Measurements from ENCODE around the gene CPN2.
A peak's percentile ranks its signal among the peaks of the same experiment; 100 is the strongest.

CPN2 gene

DNA sequence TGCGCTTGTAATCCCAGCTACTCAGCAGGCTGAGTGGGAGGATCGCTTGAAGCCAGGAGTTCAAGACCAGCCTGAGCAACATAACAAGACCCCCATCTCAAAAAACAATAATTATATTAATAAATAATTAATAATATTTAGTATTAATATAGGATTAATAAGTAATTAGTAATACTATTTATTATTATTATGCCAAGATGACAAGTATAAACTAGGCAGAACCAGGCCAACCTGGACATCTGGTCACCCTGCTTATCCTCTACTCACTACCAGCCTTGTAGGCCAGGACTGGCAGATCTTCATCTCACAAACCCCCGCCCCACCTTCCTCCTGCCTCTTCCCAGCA, 429 bp downstream of the CPN2 start:
- DNase-seq, result no peak

DNA sequence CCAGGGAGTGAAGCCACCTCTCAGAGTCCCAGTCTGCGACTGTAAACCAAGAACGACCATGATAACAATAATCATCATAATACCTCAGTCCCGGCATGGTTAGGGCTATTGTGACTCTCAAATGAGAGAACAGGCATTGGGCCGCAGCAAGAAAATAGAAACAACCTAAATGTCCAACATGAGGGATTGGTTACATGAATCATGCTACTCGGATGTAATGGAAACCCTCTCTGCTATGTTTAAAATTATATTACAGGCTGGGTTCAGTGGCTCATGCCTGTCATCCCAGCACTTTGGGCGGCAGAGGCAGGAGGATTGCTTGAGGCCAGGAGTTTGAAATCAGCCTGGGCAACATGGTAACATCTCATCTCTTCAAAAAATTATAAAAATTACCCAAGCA, 2.8 kb downstream of the CPN2 start:
- no peak for DNase-seq

- DNase-seq, result no peak
These were observed 4.5 kb downstream of the CPN2 start for GRCh38 chr3:194346621-194347020.

DNA sequence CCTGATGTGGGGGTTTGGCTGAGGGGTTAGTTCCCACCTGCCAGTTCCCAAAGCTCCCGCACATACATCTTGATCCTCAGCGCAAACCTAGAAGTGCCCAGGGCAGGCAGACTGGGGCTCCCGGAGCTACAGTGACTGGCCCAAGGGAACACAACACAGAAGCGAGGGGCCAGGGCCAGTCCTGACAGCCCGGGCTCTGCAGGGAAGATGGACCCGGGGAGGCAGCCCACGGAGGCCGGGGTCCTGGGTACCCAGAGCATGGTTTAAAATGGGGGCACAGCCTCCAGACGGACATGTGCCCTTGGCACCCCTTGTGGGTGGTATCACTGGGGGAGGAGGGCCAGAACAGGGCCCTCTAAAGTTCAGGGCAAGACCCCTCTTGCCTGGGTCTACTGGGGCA, 5.1 kb downstream of the CPN2 start:
- DNase-seq, result no peak

- peak; percentile 59 for DNase-seq
These were observed 7.1 kb downstream of the CPN2 start for GRCh38 chr3:194344012-194344411.

DNA sequence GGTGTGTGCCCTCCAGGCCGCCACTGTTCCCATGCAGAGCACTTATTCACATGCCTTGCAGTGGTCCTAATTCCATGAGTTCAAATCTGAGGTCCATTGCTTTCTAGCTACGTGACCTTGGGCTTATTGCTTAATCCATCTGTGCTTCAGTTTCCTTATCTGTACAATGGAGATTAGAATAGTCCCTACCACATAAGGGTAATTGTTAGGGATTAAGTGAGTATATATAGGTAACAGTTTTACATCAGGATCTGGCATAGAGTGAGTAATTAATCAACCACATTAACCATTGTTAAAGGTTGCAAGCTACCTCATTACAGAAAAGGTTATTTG, 7.6 kb downstream of the CPN2 start:
- DNase-seq, result no peak

DNA sequence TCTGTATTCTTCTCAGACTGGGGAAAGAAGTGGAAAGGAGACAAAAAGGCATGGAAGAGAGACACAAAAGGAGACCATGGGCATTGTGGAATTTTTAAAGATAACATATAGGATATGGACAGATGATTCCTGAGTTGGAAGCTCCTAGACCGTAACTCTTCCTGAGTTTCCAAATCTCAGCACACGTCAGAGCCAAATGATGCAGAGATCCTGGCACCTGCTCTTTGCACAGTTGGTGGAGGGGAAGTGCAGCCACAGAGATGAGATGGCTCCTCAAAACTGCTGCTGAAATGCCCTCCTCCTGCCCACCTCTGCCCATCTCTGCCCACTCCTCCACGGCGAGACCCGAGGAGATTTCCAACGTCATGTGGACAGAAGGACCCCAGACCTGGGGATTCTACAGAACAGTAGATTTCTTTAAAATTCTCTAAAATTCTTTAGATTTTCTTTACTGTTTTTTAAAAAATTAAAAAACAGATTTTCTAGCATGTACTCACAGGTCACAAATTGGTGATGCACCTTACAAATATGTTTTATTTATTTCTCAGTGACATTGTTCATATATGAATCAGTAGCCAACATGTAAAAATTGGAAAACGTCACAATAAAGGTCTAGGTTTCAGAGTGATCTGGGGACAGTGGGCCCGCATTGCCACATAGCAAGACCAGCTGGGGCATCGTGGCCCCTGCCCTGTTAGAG, 8.1 kb downstream of the CPN2 start:
- no peak for DNase-seq

DNA sequence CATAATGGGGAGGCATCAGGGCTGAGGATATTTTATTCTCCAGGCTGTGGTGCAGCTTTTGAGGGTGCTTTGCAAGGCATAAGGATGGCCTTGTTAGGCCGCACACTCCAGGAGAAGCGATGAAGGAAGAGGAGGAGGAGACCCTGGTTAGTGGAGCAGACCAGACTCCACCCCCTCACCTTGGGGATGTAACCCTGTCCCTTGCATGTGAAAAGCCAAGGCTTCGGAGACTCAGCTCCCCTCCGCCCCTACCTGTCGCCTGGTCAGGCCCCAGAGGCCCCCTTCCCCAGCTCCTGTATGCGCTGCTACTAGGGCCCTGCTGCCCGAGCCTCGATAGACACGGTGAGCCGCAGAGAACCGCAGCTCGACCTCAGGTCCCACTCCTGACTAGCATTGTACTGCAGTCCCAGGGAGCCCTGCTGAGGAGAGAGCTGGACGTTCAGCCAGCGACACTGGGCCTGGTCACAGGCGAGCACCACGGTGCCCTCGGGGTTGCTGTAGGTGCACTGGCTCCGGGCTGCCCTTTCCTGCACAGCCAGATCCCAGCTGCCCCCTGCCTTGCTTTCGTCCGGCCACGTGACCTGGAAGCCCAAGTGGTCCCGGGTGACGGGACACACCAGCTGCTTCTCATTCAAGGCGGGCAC, 10.2 kb downstream of the CPN2 start:
- no peak for DNase-seq

DNA sequence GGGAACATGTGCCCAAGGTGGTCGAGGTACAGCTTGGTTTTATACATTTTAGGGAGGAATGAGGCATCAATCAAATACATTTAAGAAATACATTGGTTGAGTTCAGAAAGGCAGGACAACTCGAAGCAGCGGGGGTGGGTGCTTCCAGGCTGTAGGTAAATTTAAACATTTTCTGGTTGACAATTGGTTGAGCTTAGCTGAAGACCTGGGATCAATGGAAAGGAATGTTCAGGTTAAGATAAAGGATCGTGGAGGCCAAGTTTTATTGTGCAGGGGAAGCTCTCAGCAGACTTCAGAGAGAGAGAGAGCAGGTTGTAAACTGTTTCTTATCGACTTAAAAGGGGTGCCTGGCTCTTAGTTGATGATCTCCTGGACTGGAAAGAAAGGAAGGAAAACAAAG, 11.3 kb downstream of the CPN2 start:
- DNase-seq, result no peak

DNA sequence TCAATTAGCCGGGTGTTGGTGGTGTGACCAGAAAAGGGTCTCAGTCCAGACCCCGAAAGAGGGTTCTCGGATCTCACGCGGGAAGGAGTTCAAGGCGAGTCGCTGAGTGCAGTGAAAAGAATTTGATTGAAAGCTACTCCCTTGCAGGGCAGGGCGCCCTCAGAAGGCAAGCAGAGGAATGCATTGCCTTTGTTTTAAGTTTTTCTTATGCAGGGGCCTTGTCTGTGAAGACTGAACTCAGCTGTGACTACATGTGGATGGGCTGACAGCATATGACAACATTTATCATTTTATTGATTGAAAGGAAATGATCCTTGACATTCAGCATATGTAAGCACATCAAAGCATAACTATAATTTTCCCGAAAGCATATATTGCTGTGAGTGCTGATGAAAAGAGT, 11.8 kb downstream of the CPN2 start:
- DNase-seq, result no peak

- DNase-seq, result no peak
These were observed 13.0 kb downstream of the CPN2 start for GRCh38 chr3:194337965-194338753.

DNA sequence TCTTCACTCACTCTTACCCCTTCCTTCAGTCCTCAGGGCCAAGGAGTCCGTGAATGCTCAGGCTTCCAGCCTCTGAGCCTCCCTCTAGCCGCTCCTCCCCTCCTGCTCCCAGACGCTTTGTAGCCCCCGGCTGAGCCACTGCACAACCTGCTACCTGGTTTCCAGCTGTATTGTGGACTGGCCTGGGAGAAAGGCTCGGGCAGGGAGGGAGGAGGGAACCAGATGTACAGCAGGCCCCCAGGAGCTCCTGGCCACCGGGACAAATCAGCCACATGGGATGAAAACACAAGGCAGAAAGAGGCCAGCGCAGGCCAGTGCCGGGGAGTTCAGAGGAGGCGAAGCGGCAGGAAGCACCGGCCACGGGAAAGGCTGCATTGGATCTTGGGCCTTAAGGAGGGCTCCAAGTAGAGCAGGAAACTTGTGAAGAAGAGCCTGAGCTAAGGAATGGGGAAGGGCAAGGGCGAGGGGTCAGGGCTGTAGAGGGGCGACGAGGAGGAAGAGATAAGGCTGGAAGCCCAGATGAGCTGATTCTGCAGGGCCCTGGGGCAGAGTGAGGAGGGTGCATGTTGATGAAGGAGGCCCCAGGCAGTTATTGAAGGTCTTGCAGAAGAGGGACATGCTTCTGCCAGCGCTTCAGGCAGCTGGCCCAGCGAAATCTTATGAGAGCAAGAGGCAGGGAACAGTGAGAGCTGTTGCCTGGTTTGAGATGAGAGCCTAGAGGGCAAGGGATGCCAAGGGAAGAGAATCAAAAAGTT, 14.3 kb downstream of the CPN2 start:
- no peak for DNase-seq

GRCh38 chr3:194333981-194334320, 17.2 kb downstream of the CPN2 start:
- DNase-seq, result no peak

- peak; percentile 83 for DNase-seq
These were observed 17.7 kb downstream of the CPN2 start for GRCh38 chr3:194333212-194333980.

GRCh38 chr3:194332858-194333211, 18.3 kb downstream of the CPN2 start:
- no peak for DNase-seq

DNA sequence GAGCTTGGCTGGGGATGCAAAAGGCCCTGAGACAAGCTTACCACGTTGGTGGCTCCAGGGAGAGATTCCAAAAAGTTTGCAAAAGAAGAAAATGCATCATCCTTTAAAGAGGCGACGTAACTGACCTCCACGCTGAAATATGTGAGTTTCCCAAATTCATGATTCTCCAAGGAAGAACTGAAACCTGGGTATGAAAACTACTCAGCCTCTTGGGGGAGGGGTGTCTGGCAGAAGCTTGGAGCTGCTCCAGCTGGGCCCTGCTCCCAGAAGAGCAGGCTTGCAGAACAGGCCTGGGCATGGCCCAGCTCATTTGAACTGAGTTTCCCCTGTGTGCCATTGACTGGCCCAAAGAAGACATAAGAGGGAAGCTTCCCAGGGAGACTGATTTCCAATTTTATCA, 20.5 kb downstream of the CPN2 start:
- DNase-seq, result no peak

- DNase-seq, result no peak
These were observed 21.0 kb downstream of the CPN2 start for GRCh38 chr3:194330160-194330559.

DNA sequence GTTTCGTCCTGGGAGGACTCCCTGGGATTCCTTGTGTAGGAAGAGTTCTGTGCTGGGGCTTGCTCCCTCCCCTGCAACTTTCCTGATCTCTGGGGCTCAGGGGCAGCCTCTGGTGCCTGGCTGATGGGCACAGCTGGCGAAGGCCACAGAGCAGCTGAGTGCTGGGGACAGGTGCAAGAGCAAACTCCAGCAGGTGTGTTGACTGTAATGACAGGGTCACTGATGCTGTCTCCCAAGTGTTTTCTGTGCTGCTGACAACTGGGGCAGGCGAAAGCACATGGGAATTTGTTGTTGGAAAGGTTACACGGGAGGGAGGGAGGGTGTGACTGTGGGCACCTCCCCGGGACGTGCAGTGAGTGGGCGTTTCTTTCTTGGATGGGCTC, 21.6 kb downstream of the CPN2 start:
- no peak for DNase-seq

GRCh38 chr3:194328942-194329582, 22.1 kb downstream of the CPN2 start:
- DNase-seq, result no peak

DNA sequence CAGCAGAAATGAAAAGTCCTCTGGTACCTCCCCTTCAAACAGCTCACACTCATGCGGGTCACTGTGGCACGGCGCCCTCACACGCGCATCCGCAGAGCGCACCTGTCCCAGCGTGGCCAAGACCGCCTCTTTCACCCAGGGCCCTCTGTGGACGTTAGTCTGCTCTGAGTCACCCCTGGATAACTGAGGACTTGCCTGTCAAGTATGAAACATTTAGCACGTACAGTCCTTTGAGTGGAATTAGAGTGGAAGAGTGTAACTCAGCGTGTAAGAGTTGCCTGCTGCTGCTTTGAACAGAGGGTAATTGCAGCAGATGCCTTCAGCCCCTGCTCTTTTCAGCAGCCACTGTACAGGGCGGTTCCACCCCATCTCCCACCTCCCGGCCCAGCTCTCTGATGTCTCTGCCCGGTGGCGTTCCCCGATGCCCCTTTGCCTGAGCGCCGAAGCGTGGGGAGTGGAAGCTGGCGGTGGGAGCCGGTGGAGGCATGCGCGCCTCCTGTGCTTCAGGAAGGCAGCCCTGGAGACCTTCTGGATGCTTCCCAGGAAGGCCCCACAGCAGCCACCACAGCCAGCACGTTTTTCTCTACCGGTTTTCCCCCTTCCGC, 23.0 kb downstream of the CPN2 start:
- no peak for DNase-seq

DNA sequence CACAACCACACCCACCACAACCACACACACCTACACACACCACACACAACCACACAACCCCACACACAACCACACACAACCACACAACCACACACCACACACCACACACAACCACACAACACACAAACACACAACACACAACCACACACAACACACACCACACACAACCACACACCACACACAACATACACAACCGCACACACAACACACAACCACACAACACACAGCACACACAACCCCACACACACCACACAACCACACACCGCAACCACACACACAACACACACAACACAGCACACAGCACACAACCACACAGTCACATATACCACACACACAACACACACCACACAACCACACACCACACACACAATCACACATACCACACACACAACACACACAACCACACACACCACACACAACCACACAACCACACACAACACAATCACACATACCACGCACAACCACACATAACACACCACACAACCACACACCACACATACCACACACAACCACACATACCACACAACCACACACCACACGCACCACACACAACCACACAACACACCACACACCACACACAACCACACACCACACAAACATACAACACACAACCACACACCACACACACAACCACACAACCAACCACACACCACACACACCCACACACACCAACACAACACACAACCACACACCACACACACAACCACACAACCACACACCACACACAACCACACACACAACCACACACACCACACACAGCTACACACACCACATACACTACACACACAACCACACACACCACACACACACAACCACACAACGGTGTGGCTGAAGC, 23.7 kb downstream of the CPN2 start:
- DNase-seq, result no peak

GRCh38 chr3:194326968-194327217, 24.2 kb downstream of the CPN2 start:
- no peak for DNase-seq

Measured in CD4-positive, alpha-beta T cell treated with Interleukin-15 for 1 hour (primary cell).